H9 (cell line): Measurements from ENCODE around the gene NPDC1. TPM values are rescaled to one million over a fixed set of nuclear protein-coding genes. Genes with fewer than 3 reads are reported as not detected.

Experiments
- DNase-seq: peaks from one replicate; pipeline ENCODE4 v3.0.0-alpha.2; 2017
- H2AFZ ChIP-seq: one replicate; pipeline ENCODE4 v1.6.1; 2013; ENCODE audit warnings: mild to moderate bottlenecking, low read length, control low read depth, moderate library complexity
- H2AK5ac ChIP-seq: 2 replicates; pipeline ENCODE4 v1.6.1; 2013; ENCODE audit warnings: low read length, control low read depth, mixed read lengths; ENCODE audit not compliant: insufficient read length
- H2BK120ac ChIP-seq: one replicate; pipeline ENCODE4 v1.6.1; 2013; ENCODE audit warnings: low read depth, mild to moderate bottlenecking, low read length, control low read depth, inconsistent platforms; ENCODE audit not compliant: poor library complexity, severe bottlenecking
- H2BK12ac ChIP-seq: 2 replicates; pipeline ENCODE4 v1.6.1; 2013; ENCODE audit warnings: low read length, control low read depth, mixed read lengths, low read depth; ENCODE audit not compliant: insufficient read length
- H2BK15ac ChIP-seq: 2 replicates; pipeline ENCODE4 v1.6.1; 2013; ENCODE audit warnings: low read depth, low read length, control low read depth
- H2BK20ac ChIP-seq: one replicate; pipeline ENCODE4 v1.6.1; 2013; ENCODE audit warnings: low read depth, mild to moderate bottlenecking, low read length, control low read depth, inconsistent platforms; ENCODE audit not compliant: poor library complexity, severe bottlenecking
- H2BK5ac ChIP-seq: 2 replicates; pipeline ENCODE4 v1.6.1; 2013; ENCODE audit warnings: low read length, control low read depth, mixed read lengths; ENCODE audit not compliant: insufficient read length
- H3K14ac ChIP-seq: 2 replicates; pipeline ENCODE4 v1.6.1; 2013; ENCODE audit warnings: low read length, control low read depth; ENCODE audit not compliant: insufficient read depth
- H3K18ac ChIP-seq: 2 replicates; pipeline ENCODE4 v1.6.1; 2013; ENCODE audit warnings: low read depth, mild to moderate bottlenecking, mixed read lengths, low read length, control low read depth; ENCODE audit not compliant: insufficient read length
- H3K23ac ChIP-seq: 2 replicates; pipeline ENCODE4 v1.6.1; 2013; ENCODE audit warnings: low read length, control low read depth, mixed read lengths, low read depth; ENCODE audit not compliant: insufficient read length
- H3K23me2 ChIP-seq: 2 replicates; pipeline ENCODE4 v1.6.1; 2013; ENCODE audit warnings: low read depth, mild to moderate bottlenecking, mixed read lengths, low read length, control low read depth; ENCODE audit not compliant: insufficient read length, poor library complexity, severe bottlenecking
- H3K27ac ChIP-seq: 2 replicates; pipeline ENCODE4 v1.5.1; 2013; ENCODE audit warnings: low read length, control low read depth, mixed read lengths, low read depth; ENCODE audit not compliant: insufficient read length
- H3K27me3 ChIP-seq: 2 replicates; pipeline ENCODE4 v1.6.1; 2013; ENCODE audit warnings: low read length, control low read depth, inconsistent platforms; ENCODE audit not compliant: insufficient read depth
- H3K4ac ChIP-seq: 2 replicates; pipeline ENCODE4 v1.6.1; 2013; ENCODE audit warnings: low read depth, mild to moderate bottlenecking, control low read depth, inconsistent platforms, low read length, moderate library complexity
- H3K4me1 ChIP-seq: 2 replicates; pipeline ENCODE4 v1.6.1; 2013; ENCODE audit warnings: low read length, control low read depth, inconsistent platforms; ENCODE audit not compliant: insufficient read depth
- H3K4me2 ChIP-seq: 2 replicates; pipeline ENCODE4 v1.6.1; 2013; ENCODE audit warnings: low read length, control low read depth, mixed read lengths; ENCODE audit not compliant: insufficient read length, insufficient read depth
- H3K56ac ChIP-seq: 2 replicates; pipeline ENCODE4 v1.6.1; 2013; ENCODE audit warnings: low read depth, mild to moderate bottlenecking, mixed read lengths, low read length, control low read depth; ENCODE audit not compliant: insufficient read length
- H3K79me1 ChIP-seq: 2 replicates; pipeline ENCODE4 v1.6.1; 2013; ENCODE audit warnings: low read depth, mild to moderate bottlenecking, moderate library complexity, low read length, control low read depth, inconsistent platforms; ENCODE audit not compliant: insufficient read depth, poor library complexity, severe bottlenecking
- H3K79me2 ChIP-seq: 2 replicates; pipeline ENCODE4 v1.6.1; 2013; ENCODE audit warnings: low read length, control low read depth, inconsistent platforms; ENCODE audit not compliant: insufficient read depth
- H3K9ac ChIP-seq: 2 replicates; pipeline ENCODE4 v1.6.1; 2013; ENCODE audit warnings: low read length, control low read depth, mixed read lengths; ENCODE audit not compliant: insufficient read length; ENCODE audit errors: extremely low read depth
- H3K9me3 ChIP-seq: one replicate; pipeline ENCODE4 v1.6.1; 2013; ENCODE audit warnings: low read depth, low read length, inconsistent platforms; ENCODE audit not compliant: control insufficient read depth
- H3T11ph ChIP-seq: one replicate; pipeline ENCODE4 v1.6.1; 2013; ENCODE audit warnings: mild to moderate bottlenecking, low read length, control low read depth, inconsistent platforms
- H4K20me1 ChIP-seq: one replicate; pipeline ENCODE4 v1.6.1; 2013; ENCODE audit not compliant: control insufficient read depth, insufficient read length, insufficient read depth
- H4K5ac ChIP-seq: 2 replicates; pipeline ENCODE4 v1.6.1; 2013; ENCODE audit warnings: low read depth, mild to moderate bottlenecking, mixed read lengths, low read length, control low read depth; ENCODE audit not compliant: insufficient read length
- H4K8ac ChIP-seq: replicated peaks from 2 replicates; pipeline ENCODE4 v1.6.1; 2013; ENCODE audit warnings: low read length, control low read depth, mixed read lengths, low read depth; ENCODE audit not compliant: insufficient read length
- H4K91ac ChIP-seq: 2 replicates; pipeline ENCODE4 v1.6.1; 2013; ENCODE audit warnings: low read depth, mild to moderate bottlenecking, moderate library complexity, mixed read lengths, low read length, control low read depth; ENCODE audit not compliant: insufficient read length
- H3K27ac Mint-ChIP-seq, 3 experiments: 2 replicates in 2 of 3; 3 replicates in 1 of 3; pipeline ENCODE4 v1.8.0; 2020 to 2021; ENCODE audit warnings: mixed read lengths in 3 of 3, mild to moderate bottlenecking in 1 of 3, moderate library complexity in 1 of 3
- H3K27me3 Mint-ChIP-seq: 2 replicates; pipeline ENCODE4 v1.8.0; 2021; ENCODE audit warnings: low read depth, mild to moderate bottlenecking, moderate library complexity, mixed read lengths
- H3K36me3 Mint-ChIP-seq, 3 experiments: 2 replicates in 2 of 3; 3 replicates in 1 of 3; pipeline ENCODE4 v1.8.0; 2020 to 2021; ENCODE audit warnings: low read depth in 3 of 3, mixed read lengths in 3 of 3; ENCODE audit not compliant: insufficient read depth in 1 of 3
- H3K4me1 Mint-ChIP-seq, 2 experiments: 2 replicates each; pipeline ENCODE4 v1.8.0; 2020; ENCODE audit warnings: mixed read lengths in 2 of 2
- H3K4me3 Mint-ChIP-seq, 2 experiments: 2 replicates in 1 of 2; 3 replicates in 1 of 2; pipeline ENCODE4 v1.8.0; 2020 to 2021; ENCODE audit warnings: mild to moderate bottlenecking in 2 of 2, mixed read lengths in 2 of 2, moderate library complexity in 1 of 2
- H3K9me3 Mint-ChIP-seq, 2 experiments: 2 replicates in 1 of 2; 3 replicates in 1 of 2; pipeline ENCODE4 v1.8.0; 2020; ENCODE audit warnings: mild to moderate bottlenecking in 2 of 2, mixed read lengths in 2 of 2, moderate library complexity in 1 of 2
- WGBS: extraction: QIAGEN DNeasy Blood & Tissue Kit; methylation state at CpG from one replicate; pipeline ENCODE4 v1.1.7; 2013; ENCODE audit warnings: missing lambda C conversion rate, low lambda C conversion rate, mixed read lengths; ENCODE audit not compliant: insufficient read length; ENCODE audit errors: extremely low coverage; 5-methylcytosine and 5-hydroxymethylcytosine counted together
- total RNA-seq: library from RNA; stranded (reverse); gene quantifications from 2 replicates; pipeline ENCODE4 v1.2.1, GENCODE V29; 2021
- TF ChIP-seq, protein P1 (sequence below): fragments of 200-600 bp; sonication (generic); conservative IDR thresholded peaks from 3 replicates; pipeline ENCODE4 v1.8.0; 2021; ENCODE audit warnings: antibody characterized with exemption, mild to moderate bottlenecking

The NPDC1 gene
- total RNA-seq, 1 experiment from 2014 or later: 57.6 TPM

DNA sequence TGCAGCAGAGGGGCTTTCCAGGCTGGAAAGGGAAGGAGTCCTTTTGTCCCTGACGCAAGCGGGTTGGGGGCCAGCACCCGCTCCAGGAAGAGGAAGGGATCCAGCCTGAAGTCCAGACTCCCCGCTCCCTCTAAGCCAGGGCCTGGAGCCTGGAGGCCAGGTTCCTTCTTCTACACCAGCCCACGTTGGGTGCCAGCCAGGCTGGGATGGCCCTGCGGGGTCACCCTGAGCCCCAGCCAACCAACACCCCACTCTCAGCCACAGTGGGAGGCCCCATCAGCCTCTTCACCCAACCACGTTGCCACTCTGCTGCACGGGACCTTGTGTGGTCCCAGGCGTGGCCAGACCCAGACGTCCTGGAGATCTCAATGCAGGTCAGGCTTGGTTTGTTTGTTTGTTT, 13.1 kb downstream of the NPDC1 start:
- Histone ChIP-seq H2AK5ac (no peak overlapping the region), H4K20me1 (peaks cover 2% of the 10 kb centered on the region), H3K4me1 (no peaks in the 10 kb centered on the region), H3K18ac (no peak overlapping the region), H3K4me2 (no peak overlapping the region), H3K27ac (no peak overlapping the region), H2BK5ac (no peak overlapping the region), H4K5ac (no peak overlapping the region), H3K23me2 (peaks cover 3% of the 10 kb centered on the region), H4K8ac (no peak overlapping the region), H3K9me3 (no peaks in the 10 kb centered on the region), H3K56ac (no peak overlapping the region), H3K79me1 (no peaks in the 10 kb centered on the region), H3T11ph (no peak overlapping the region), H2BK12ac (no peak overlapping the region), H2BK120ac (no peak overlapping the region), H3K4ac (no peak overlapping the region), H2AFZ (no peak overlapping the region), H2BK20ac (no peak overlapping the region), H3K9ac (no peak overlapping the region), H3K23ac (no peak overlapping the region), H3K79me2 (no peaks in the 10 kb centered on the region), H3K27me3 (no peaks in the 10 kb centered on the region), H3K14ac (no peak overlapping the region), H2BK15ac (no peak overlapping the region), H4K91ac (no peak overlapping the region)
- H3K36me3 Mint-ChIP-seq: peaks cover 0 to 3% (median 0%) of the 10 kb centered on the region in 3 experiments; a peak in 1 of 7 replicates
- no peak overlapping the region for H3K4me3 Mint-ChIP-seq
- WGBS: no CpG with 5 or more reads among the region's 10 CpGs
- H3K27ac Mint-ChIP-seq: no peak overlapping the region
- TF ChIP-seq, protein P1, sequence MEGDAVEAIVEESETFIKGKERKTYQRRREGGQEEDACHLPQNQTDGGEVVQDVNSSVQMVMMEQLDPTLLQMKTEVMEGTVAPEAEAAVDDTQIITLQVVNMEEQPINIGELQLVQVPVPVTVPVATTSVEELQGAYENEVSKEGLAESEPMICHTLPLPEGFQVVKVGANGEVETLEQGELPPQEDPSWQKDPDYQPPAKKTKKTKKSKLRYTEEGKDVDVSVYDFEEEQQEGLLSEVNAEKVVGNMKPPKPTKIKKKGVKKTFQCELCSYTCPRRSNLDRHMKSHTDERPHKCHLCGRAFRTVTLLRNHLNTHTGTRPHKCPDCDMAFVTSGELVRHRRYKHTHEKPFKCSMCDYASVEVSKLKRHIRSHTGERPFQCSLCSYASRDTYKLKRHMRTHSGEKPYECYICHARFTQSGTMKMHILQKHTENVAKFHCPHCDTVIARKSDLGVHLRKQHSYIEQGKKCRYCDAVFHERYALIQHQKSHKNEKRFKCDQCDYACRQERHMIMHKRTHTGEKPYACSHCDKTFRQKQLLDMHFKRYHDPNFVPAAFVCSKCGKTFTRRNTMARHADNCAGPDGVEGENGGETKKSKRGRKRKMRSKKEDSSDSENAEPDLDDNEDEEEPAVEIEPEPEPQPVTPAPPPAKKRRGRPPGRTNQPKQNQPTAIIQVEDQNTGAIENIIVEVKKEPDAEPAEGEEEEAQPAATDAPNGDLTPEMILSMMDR: no peak
- DNase-seq: no peak
- peaks cover 30% of the 10 kb centered on the region for H3K27me3 Mint-ChIP-seq
- H3K9me3 Mint-ChIP-seq: no peaks in the 10 kb centered on the region
- peaks cover 0 to 4% of the 10 kb centered on the region in 2 experiments; a peak in 2 of 4 replicates for H3K4me1 Mint-ChIP-seq
